Trophoblast cell (in vitro differentiated cells and primary cell): ENCODE data around the gene ELFN1.
"Not testable (repeated sequence)": the region's sequence is repeated elsewhere in the genome, so short reads cannot be mapped to it uniquely, and the experiment has no call there.

Source experiments
- DNase-seq, 2 donors: peaks; one replicate each; pipeline ENCODE4 v3.0.0-alpha.2; 2016
- H2AFZ ChIP-seq: 2 replicates; pipeline ENCODE4 v1.6.1; 2013; ENCODE audit warnings: low read length, moderate library complexity, mild to moderate bottlenecking; ENCODE audit not compliant: insufficient read depth, poor library complexity
- H2AK5ac ChIP-seq: 2 replicates; pipeline ENCODE4 v1.6.1; 2013; ENCODE audit warnings: mild to moderate bottlenecking, low read length
- H2BK120ac ChIP-seq: 2 replicates; pipeline ENCODE4 v1.6.1; 2013; ENCODE audit warnings: low read length, mild to moderate bottlenecking, moderate library complexity; ENCODE audit not compliant: insufficient read depth, poor library complexity
- H2BK12ac ChIP-seq: 2 replicates; pipeline ENCODE4 v1.6.1; 2013; ENCODE audit warnings: mild to moderate bottlenecking, low read length, moderate library complexity
- H2BK5ac ChIP-seq: 2 replicates; pipeline ENCODE4 v1.6.1; 2013; ENCODE audit warnings: low read length, low read depth, moderate library complexity, mild to moderate bottlenecking; ENCODE audit not compliant: poor library complexity
- H3K14ac ChIP-seq: 2 replicates; pipeline ENCODE4 v1.6.1; 2013; ENCODE audit warnings: mild to moderate bottlenecking, low read length
- H3K18ac ChIP-seq: 2 replicates; pipeline ENCODE4 v1.6.1; 2013; ENCODE audit warnings: mild to moderate bottlenecking, low read length
- H3K23ac ChIP-seq: 2 replicates; pipeline ENCODE4 v1.6.1; 2013; ENCODE audit warnings: low read length
- H3K27ac ChIP-seq: 2 replicates; pipeline ENCODE4 v1.5.1; 2013; ENCODE audit warnings: low read depth, mild to moderate bottlenecking, inconsistent platforms, low read length, moderate library complexity
- H3K27me3 ChIP-seq: 2 replicates; pipeline ENCODE4 v1.6.1; 2013; ENCODE audit warnings: inconsistent platforms, mild to moderate bottlenecking, low read length, moderate library complexity; ENCODE audit not compliant: insufficient read depth
- H3K36me3 ChIP-seq, 2 experiments: 1 replicate in 1 of 2; 2 replicates in 1 of 2; pipeline ENCODE4 v1.6.1; 2013; ENCODE audit warnings: low read length in 2 of 2, mild to moderate bottlenecking in 2 of 2, moderate library complexity in 1 of 2; ENCODE audit not compliant: insufficient read depth in 2 of 2, control insufficient read depth in 1 of 2
- H3K4ac ChIP-seq: 2 replicates; pipeline ENCODE4 v1.6.1; 2013; ENCODE audit warnings: low read depth, mild to moderate bottlenecking, low read length, moderate library complexity
- H3K4me1 ChIP-seq, 2 experiments: 1 replicate in 1 of 2; 2 replicates in 1 of 2; pipeline ENCODE4 v1.6.1; 2013; ENCODE audit warnings: low read length in 2 of 2, mild to moderate bottlenecking in 2 of 2, moderate library complexity in 1 of 2; ENCODE audit not compliant: insufficient read depth in 2 of 2, control insufficient read depth in 1 of 2
- H3K4me2 ChIP-seq: 2 replicates; pipeline ENCODE4 v1.6.1; 2013; ENCODE audit warnings: inconsistent platforms, mild to moderate bottlenecking, low read length, moderate library complexity
- H3K4me3 ChIP-seq: 2 replicates; pipeline ENCODE4 v1.5.1; 2013; ENCODE audit warnings: mild to moderate bottlenecking, low read depth, low read length, inconsistent platforms
- H3K79me1 ChIP-seq: one replicate; pipeline ENCODE4 v1.6.1; 2013; ENCODE audit warnings: low read length
- H3K79me2 ChIP-seq: 2 replicates; pipeline ENCODE4 v1.6.1; 2013; ENCODE audit warnings: low read length, mild to moderate bottlenecking; ENCODE audit not compliant: control insufficient read depth, insufficient read depth, poor library complexity
- H3K9ac ChIP-seq: 2 replicates; pipeline ENCODE4 v1.6.1; 2013; ENCODE audit warnings: mild to moderate bottlenecking, low read length
- H3K9me3 ChIP-seq: 2 replicates; pipeline ENCODE4 v1.6.1; 2013; ENCODE audit warnings: low read depth, mild to moderate bottlenecking, control low read depth, inconsistent platforms, low read length; ENCODE audit not compliant: insufficient read depth
- H4K12ac ChIP-seq: 2 replicates; pipeline ENCODE4 v1.6.1; 2013; ENCODE audit warnings: low read depth, mild to moderate bottlenecking, low read length, moderate library complexity
- H4K8ac ChIP-seq: 2 replicates; pipeline ENCODE4 v1.6.1; 2013; ENCODE audit warnings: low read depth, mild to moderate bottlenecking, low read length, moderate library complexity
- H4K91ac ChIP-seq: one replicate; pipeline ENCODE4 v1.6.1; 2013; ENCODE audit warnings: low read depth, mild to moderate bottlenecking, low read length, moderate library complexity
- WGBS: extraction: QIAGEN DNeasy Blood & Tissue Kit; methylation state at CpG from one replicate; pipeline ENCODE4 v1.1.7; 2013; ENCODE audit warnings: missing lambda C conversion rate; ENCODE audit not compliant: insufficient read length, insufficient coverage; ENCODE audit errors: extremely low coverage; 5-methylcytosine and 5-hydroxymethylcytosine counted together

ELFN1 gene

DNA sequence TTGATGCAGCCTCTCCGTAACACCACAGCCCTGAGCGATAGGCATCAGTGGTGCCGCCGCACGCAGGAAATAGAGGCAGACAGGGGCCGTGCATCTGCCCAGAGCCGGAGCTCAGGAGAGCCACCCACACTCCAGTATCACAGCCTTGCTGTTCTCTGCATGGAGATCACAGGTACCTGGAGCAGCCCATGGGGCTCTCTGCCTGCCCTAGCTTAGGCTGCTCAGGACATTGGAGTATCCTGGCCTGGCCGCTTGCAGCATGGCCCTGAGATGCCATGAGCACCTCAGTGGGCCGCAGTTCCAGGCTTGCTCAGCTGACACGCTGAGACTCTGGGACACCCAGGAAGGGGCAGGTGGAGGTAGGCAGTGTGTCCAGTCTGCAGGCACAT lies 47.0 kb downstream of the ELFN1 start:
- Histone ChIP-seq H3K9me3 (peaks cover 2% of the 10 kb centered on the region), H3K18ac (no peak overlapping the region), H2AK5ac (no peak overlapping the region), H2BK5ac (no peak overlapping the region), H3K4me2 (no peak overlapping the region), H4K8ac (no peak overlapping the region), H3K23ac (no peak overlapping the region), H4K91ac (no peak overlapping the region), H3K4me3 (no peak overlapping the region), H2AFZ (no peak overlapping the region), H3K36me3 (no peaks in the 10 kb centered on the region), H3K27ac (no peak overlapping the region), H4K12ac (no peak overlapping the region), H2BK12ac (no peak overlapping the region), H3K9ac (no peak overlapping the region), H3K79me1 (no peaks in the 10 kb centered on the region), H3K27me3 (no peaks in the 10 kb centered on the region), H3K14ac (no peak overlapping the region), H3K4ac (no peak overlapping the region), H3K79me2 (no peaks in the 10 kb centered on the region), H2BK120ac (no peak overlapping the region), H3K4me1 (peaks cover 8 to 18% of the 10 kb centered on the region in 2 experiments)
- no CpG with 5 or more reads among the region's 10 CpGs for WGBS
- DNase-seq: no peak

DNA sequence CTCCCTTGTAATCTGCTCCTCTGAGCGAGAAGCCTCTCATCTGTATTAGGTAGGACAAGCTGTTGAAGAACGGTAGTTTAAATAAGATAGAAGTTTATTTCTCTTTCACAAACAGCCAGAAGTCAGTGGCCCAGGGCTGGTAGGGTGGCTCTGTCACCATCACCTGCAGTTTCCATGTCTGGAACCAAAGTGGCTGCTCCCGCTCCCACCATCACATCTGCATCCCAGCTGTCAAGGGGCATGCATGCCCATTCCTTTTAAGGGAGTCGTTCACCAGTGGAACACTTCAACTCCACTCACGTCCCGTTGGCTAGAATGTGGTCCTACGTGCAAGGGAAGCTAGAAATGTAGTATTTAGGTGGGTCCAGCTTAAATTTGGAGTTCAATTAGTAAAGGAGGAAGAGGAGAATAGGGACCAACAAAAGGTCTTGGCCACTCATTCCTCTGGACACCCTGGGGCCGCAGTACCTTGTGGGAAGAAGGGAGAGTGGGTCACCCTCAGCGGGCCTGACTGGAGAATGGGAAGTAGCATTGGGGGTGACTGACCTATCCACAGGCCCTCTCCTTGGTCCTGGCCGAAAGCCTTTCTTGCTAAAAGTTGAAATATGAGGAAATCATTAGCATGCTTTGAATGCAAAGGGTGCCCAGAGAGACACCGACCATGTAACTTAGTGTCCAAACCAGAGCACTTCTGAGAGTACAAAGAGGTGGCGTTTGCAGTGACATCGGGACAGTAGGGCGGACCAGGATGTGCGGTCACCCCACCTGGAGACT lies 48.0 kb downstream of the ELFN1 start:
- H2AK5ac ChIP-seq: no peak overlapping the region
- no peak for DNase-seq
- no CpG with 5 or more reads among the region's 15 CpGs for WGBS
- no peak overlapping the region for H3K23ac ChIP-seq
- no peak overlapping the region for H3K4me3 ChIP-seq
- H3K27ac ChIP-seq: no peak overlapping the region
- no peak overlapping the region for H2BK12ac ChIP-seq
- H2BK120ac ChIP-seq: no peak overlapping the region
- no peak overlapping the region for H3K9ac ChIP-seq
- peaks cover 8 to 18% of the 10 kb centered on the region in 2 experiments for H3K4me1 ChIP-seq
- no peaks in the 10 kb centered on the region for H3K36me3 ChIP-seq
- no peak overlapping the region for H4K12ac ChIP-seq
- no peaks in the 10 kb centered on the region for H3K79me2 ChIP-seq
- no peak overlapping the region for H2BK5ac ChIP-seq
- no peak overlapping the region for H2AFZ ChIP-seq
- H3K4ac ChIP-seq: no peak overlapping the region
- no peak overlapping the region for H4K91ac ChIP-seq
- H3K4me2 ChIP-seq: no peak overlapping the region
- peaks cover 2% of the 10 kb centered on the region for H3K9me3 ChIP-seq
- H3K79me1 ChIP-seq: no peaks in the 10 kb centered on the region
- H4K8ac ChIP-seq: no peak overlapping the region
- H3K18ac ChIP-seq: no peak overlapping the region
- H3K27me3 ChIP-seq: no peaks in the 10 kb centered on the region
- no peak overlapping the region for H3K14ac ChIP-seq

DNA sequence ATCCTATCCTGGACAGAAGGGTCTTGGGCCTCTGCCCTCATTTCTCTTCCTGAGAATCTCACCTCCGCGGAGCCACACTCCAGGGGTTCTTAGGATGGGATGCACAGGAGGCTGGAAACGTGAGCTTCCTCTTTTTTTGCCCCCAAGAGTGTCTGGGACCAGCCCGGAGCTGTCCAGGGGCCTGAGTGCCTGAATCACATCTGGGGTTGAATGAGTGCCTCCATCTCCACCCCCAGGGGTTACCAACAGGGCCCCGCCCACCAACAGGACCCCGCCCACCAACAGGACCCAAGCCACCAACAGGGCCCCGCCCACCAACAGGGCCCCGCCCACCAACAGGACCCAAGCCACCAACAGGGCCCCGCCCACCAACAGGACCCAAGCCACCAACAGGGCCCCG lies 48.8 kb downstream of the ELFN1 start:
- H3K27ac ChIP-seq, H3K9me3 ChIP-seq, H2AK5ac ChIP-seq, H4K12ac ChIP-seq, H3K9ac ChIP-seq, H3K4me3 ChIP-seq, H3K79me1 ChIP-seq, H2BK5ac ChIP-seq, H3K36me3 ChIP-seq, H3K18ac ChIP-seq, H3K14ac ChIP-seq, DNase-seq, H3K27me3 ChIP-seq, H3K4me2 ChIP-seq, H4K91ac ChIP-seq, H2BK12ac ChIP-seq, H3K79me2 ChIP-seq, H3K4ac ChIP-seq, H4K8ac ChIP-seq, H2AFZ ChIP-seq, H2BK120ac ChIP-seq, H3K23ac ChIP-seq: not testable (repeated sequence)
- no CpG with 5 or more reads among the region's 10 CpGs for WGBS
- H3K4me1 ChIP-seq: peaks cover 8 to 18% of the 10 kb centered on the region in 2 experiments

DNA sequence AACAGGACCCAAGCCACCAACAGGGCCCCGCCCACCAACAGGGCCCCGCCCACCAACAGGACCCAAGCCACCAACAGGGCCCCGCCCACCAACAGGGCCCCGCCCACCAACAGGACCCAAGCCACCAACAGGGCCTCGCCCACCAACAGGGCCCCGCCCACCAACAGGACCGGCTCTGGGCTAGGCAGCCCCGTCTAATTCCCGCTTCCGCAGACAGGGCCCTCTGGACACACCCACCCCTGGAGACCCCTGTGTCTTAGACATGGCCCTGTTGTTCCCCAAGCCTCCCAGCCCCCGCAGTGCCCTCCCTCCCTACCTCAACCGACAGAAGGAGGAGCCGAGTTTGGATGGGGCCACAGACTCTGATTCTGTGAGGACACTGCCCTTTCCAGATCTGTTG lies 49.2 kb downstream of the ELFN1 start:
- not testable (repeated sequence) for H3K27me3 ChIP-seq, H3K27ac ChIP-seq, H4K8ac ChIP-seq, H2BK120ac ChIP-seq, H2BK5ac ChIP-seq, H3K79me2 ChIP-seq, H3K9ac ChIP-seq, H3K14ac ChIP-seq, H3K18ac ChIP-seq, H2AFZ ChIP-seq, H3K36me3 ChIP-seq, DNase-seq, H3K23ac ChIP-seq, H3K4me3 ChIP-seq, H3K79me1 ChIP-seq, H2BK12ac ChIP-seq, H3K4ac ChIP-seq, H4K91ac ChIP-seq, H2AK5ac ChIP-seq, H4K12ac ChIP-seq, H3K4me2 ChIP-seq, H3K9me3 ChIP-seq
- no CpG with 5 or more reads among the region's 13 CpGs for WGBS
- peaks cover 8 to 18% of the 10 kb centered on the region in 2 experiments for H3K4me1 ChIP-seq
